Activated T-cell treated with anti-CD3 and anti-CD28 coated beads, Interleukin-2, amount 50 U/mL, for 24 hours (primary cell): Measurements from ENCODE around the gene TSPAN31.
A peak's percentile ranks its signal among the peaks of the same experiment; 100 is the strongest.

ENCODE experiments used
- DNase-seq: peaks from one replicate; pipeline ENCODE4 v3.0.0-alpha.2; 2020
- H3K27ac Mint-ChIP-seq: 2 replicates; pipeline ENCODE4 v1.8.0; 2020; ENCODE audit warnings: mild to moderate bottlenecking, mixed read lengths
- H3K27me3 Mint-ChIP-seq: 2 replicates; pipeline ENCODE4 v1.8.0; 2020; ENCODE audit warnings: mixed read lengths
- H3K36me3 Mint-ChIP-seq: 2 replicates; pipeline ENCODE4 v1.8.0; 2020; ENCODE audit warnings: low read depth, mixed read lengths
- H3K4me1 Mint-ChIP-seq: 2 replicates; pipeline ENCODE4 v1.8.0; 2020; ENCODE audit warnings: low read depth, mixed read lengths
- H3K4me3 Mint-ChIP-seq: 2 replicates; pipeline ENCODE4 v1.8.0; 2020; ENCODE audit warnings: mild to moderate bottlenecking, moderate library complexity, mixed read lengths
- H3K9me3 Mint-ChIP-seq: 2 replicates; pipeline ENCODE4 v1.8.0; 2020; ENCODE audit warnings: mixed read lengths

The TSPAN31 gene

GRCh38 chr12:57726884-57727757 lies 17.7 kb upstream of the TSPAN31 start:
- no peak overlapping the region for H3K27ac Mint-ChIP-seq
- no peak for DNase-seq
- peaks cover 5% of the 10 kb centered on the region for H3K4me1 Mint-ChIP-seq
- peaks cover 69% of the 10 kb centered on the region for H3K36me3 Mint-ChIP-seq
- H3K4me3 Mint-ChIP-seq, result no peak overlapping the region
- no peaks in the 10 kb centered on the region for H3K9me3 Mint-ChIP-seq
- no peaks in the 10 kb centered on the region for H3K27me3 Mint-ChIP-seq

DNA sequence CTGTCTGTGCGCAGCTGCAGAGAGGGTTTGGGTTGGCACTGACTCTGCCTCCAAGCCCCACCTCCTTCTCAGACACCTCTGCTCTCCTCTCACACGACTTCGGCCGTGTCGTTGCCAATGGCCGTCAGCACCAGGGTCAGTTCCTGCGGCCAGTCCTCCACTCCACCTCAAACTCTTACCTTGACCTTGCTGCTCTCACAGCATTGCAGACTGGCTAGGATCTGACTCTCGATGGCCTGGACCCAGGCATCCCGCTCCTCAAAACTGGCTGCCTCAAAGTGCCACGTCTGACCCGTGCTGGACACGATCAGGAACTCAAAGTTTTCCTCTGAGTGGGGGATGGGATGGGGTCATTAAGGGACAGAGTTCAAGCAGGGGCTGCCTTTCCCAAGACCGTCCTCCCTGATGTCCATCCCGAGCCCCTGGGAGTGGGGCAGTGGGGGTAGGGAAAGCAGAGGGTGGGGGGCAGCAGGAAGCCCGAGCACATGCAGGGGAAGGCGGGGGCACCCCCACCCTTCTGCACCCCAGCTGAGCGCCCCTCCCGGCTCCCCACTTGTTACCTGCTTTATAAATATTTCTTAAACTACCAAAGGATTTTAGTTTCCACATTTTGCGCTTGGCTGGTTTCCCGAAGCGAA lies 17.0 kb upstream of the TSPAN31 start:
- peaks cover 73% of the 10 kb centered on the region for H3K36me3 Mint-ChIP-seq
- DNase-seq, result no peak
- H3K4me1 Mint-ChIP-seq, result peaks cover 5% of the 10 kb centered on the region
- peak overlapping the region; percentile 7 for H3K27ac Mint-ChIP-seq
- H3K4me3 Mint-ChIP-seq, result no peak overlapping the region
- H3K9me3 Mint-ChIP-seq, result no peaks in the 10 kb centered on the region
- H3K27me3 Mint-ChIP-seq, result no peaks in the 10 kb centered on the region

GRCh38 chr12:57729321-57729844 lies 15.5 kb upstream of the TSPAN31 start:
- Mint-ChIP-seq H3K36me3 (peaks cover 88% of the 10 kb centered on the region), H3K27ac (peak overlapping the region; percentile 44), H3K4me1 (peaks cover 5% of the 10 kb centered on the region), H3K27me3 (no peaks in the 10 kb centered on the region), H3K4me3 (no peak overlapping the region), H3K9me3 (no peaks in the 10 kb centered on the region)
- no peak for DNase-seq

DNA sequence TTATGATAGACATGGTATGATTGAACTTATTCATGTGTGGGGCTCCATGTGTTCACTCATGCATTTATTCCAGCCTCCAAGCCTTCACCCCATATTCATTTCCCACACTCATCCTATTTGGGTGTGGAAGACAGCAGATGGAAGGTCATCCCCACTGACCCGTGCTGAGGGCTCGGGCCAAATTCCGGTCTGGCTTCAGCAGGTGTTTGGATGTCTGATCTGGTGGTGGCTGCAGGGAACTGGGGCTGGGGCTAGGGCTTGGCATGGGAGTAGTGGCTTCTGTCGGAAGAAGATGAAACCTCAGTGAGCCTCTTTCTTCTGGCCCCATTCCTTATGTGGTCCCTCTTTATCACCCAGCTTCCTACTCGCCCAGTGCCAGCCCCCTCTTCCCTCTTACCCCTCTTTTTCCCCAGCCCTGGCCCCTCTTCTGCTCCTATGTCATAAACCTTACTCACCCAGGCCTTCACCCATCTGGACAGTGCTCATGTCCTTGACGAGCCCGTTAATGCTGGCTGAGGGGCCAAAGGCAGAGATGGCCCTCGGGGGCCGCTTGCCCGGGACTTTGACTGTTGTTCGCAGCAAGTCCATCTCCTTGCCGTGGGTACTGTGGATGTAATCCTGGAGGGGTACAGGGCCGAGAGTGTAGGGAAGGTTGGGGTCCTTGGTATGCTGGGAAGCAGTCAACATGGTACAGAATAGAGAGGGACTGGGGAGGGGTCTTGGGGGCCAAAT lies 14.3 kb upstream of the TSPAN31 start:
- no peak overlapping the region for H3K4me3 Mint-ChIP-seq
- no peak overlapping the region for H3K27ac Mint-ChIP-seq
- DNase-seq, result no peak
- peaks cover 2% of the 10 kb centered on the region for H3K4me1 Mint-ChIP-seq
- H3K27me3 Mint-ChIP-seq, result no peaks in the 10 kb centered on the region
- peaks cover 91% of the 10 kb centered on the region for H3K36me3 Mint-ChIP-seq
- H3K9me3 Mint-ChIP-seq, result no peaks in the 10 kb centered on the region

GRCh38 chr12:57731411-57732080 lies 13.3 kb upstream of the TSPAN31 start:
- Mint-ChIP-seq H3K4me1 (peaks cover 3% of the 10 kb centered on the region), H3K9me3 (no peaks in the 10 kb centered on the region), H3K27me3 (no peaks in the 10 kb centered on the region), H3K36me3 (peaks cover 92% of the 10 kb centered on the region), H3K4me3 (no peak overlapping the region), H3K27ac (no peak overlapping the region)
- no peak for DNase-seq

- no peaks in the 10 kb centered on the region for H3K9me3 Mint-ChIP-seq
- H3K4me1 Mint-ChIP-seq, result peaks cover 6% of the 10 kb centered on the region
- no peak overlapping the region for H3K4me3 Mint-ChIP-seq
- H3K36me3 Mint-ChIP-seq, result peaks cover 92% of the 10 kb centered on the region
- H3K27me3 Mint-ChIP-seq, result no peaks in the 10 kb centered on the region
- peak overlapping the region; percentile 22 for H3K27ac Mint-ChIP-seq
- DNase-seq, result no peak
These were observed 12.6 kb upstream of the TSPAN31 start for GRCh38 chr12:57732270-57732669.

- Mint-ChIP-seq H3K4me1 (peaks cover 6% of the 10 kb centered on the region), H3K4me3 (no peak overlapping the region), H3K9me3 (no peaks in the 10 kb centered on the region), H3K27me3 (no peaks in the 10 kb centered on the region), H3K36me3 (peaks cover 85% of the 10 kb centered on the region), H3K27ac (peak overlapping the region; percentile 66)
- DNase-seq, result no peak
These were observed 11.9 kb upstream of the TSPAN31 start for GRCh38 chr12:57732726-57733593.

- Mint-ChIP-seq H3K36me3 (peaks cover 78% of the 10 kb centered on the region), H3K4me3 (no peak overlapping the region), H3K27ac (peak overlapping the region; percentile 66), H3K27me3 (no peaks in the 10 kb centered on the region), H3K4me1 (peaks cover 8% of the 10 kb centered on the region), H3K9me3 (no peaks in the 10 kb centered on the region)
- DNase-seq, result no peak
These were observed 10.9 kb upstream of the TSPAN31 start for GRCh38 chr12:57733928-57734327.

DNA sequence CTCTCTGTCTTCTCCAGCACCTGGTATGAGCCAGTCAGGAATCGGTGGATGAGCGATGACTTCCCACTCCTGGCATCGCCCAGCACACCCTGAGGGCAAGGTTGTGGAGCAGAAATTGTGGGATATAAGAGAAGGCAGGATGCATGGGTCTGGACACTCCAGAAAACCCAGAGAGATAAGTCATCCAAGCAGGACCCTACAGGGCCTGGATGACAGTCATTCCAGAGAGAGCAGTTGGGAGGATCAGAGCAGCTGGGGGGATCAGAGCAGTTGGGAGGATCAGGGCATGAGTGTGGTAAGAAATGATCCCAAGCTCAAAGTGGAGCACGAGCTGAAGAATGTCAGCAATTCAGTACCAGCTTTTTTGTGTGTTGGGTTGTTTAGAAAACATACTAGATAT lies 10.2 kb upstream of the TSPAN31 start:
- peaks cover 79% of the 10 kb centered on the region for H3K36me3 Mint-ChIP-seq
- no peak overlapping the region for H3K4me3 Mint-ChIP-seq

GRCh38 chr12:57735198-57735855 lies 9.5 kb upstream of the TSPAN31 start:
- Mint-ChIP-seq H3K27me3 (no peaks in the 10 kb centered on the region), H3K4me3 (no peak overlapping the region), H3K36me3 (peaks cover 77% of the 10 kb centered on the region), H3K4me1 (peaks cover 20% of the 10 kb centered on the region), H3K27ac (peak overlapping the region; percentile 53), H3K9me3 (no peaks in the 10 kb centered on the region)
- DNase-seq, result no peak

More for the DNA sequence above, 10.2 kb upstream of the TSPAN31 start:
- H3K27me3 Mint-ChIP-seq, result no peaks in the 10 kb centered on the region
- no peak for DNase-seq
- peak overlapping the region; percentile 53 for H3K27ac Mint-ChIP-seq
- peaks cover 14% of the 10 kb centered on the region for H3K4me1 Mint-ChIP-seq
- H3K9me3 Mint-ChIP-seq, result no peaks in the 10 kb centered on the region

DNA sequence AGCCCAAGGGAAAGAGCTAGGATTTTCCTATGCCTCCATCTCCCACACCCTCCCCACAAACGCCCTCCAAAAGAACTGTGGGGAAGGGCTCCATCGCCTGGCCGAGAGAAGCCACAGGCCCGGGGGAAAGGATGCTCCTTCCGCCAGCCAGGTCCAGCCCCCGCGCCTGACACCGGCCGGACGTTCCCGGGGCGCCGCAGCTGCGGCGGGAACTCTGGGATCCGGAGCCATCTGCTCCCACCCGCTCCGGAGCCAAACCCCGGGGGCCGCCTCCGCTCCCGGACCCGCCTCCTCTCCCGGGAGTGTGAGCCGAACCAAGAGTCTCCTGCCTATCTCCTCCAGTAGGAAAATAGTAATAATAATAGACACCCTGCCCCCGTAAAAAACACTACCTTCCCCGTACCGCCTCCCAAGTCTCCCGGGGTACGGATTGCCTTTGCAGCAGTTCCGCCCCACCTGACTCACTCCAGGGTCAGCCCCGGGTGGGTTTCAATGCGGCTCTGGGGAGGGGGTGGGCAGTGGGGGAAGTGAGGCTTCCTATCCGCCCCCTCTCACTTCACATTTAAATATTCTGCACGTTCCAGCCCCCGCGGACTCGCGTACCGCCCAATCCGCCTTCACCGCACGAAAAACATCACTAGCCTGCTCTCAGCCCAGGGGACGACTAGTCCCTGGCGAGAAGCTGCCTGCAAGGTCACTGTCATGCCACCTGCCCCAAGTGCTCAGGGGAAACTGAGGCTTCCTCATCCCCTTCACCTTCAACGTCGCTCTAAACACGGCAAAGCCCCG lies 8.7 kb upstream of the TSPAN31 start:
- Mint-ChIP-seq H3K9me3 (no peaks in the 10 kb centered on the region), H3K27me3 (no peaks in the 10 kb centered on the region), H3K27ac (peak overlapping the region; percentile 69), H3K36me3 (peaks cover 73% of the 10 kb centered on the region), H3K4me1 (peaks cover 28% of the 10 kb centered on the region), H3K4me3 (no peak overlapping the region)
- DNase-seq, result no peak

- Mint-ChIP-seq H3K27me3 (no peaks in the 10 kb centered on the region), H3K9me3 (no peaks in the 10 kb centered on the region), H3K4me3 (no peak overlapping the region), H3K4me1 (peaks cover 31% of the 10 kb centered on the region), H3K36me3 (peaks cover 72% of the 10 kb centered on the region), H3K27ac (peak overlapping the region; percentile 69)
- no peak for DNase-seq
These were observed 7.9 kb upstream of the TSPAN31 start for GRCh38 chr12:57736741-57737466.
